ENCODE results near the gene POU2F3. TPM values are rescaled to one million over a fixed set of nuclear protein-coding genes. Genes with fewer than 3 reads are reported as not detected.

Gene POU2F3
- total and polyA plus RNA-seq, 2 of the 4 experiments (the other 2 are of a cell fraction): under 0.01 to 0.09 TPM

- Histone ChIP-seq H3K4me3 (ENCODE audit: insufficient read depth, low read depth, low read length) (no peak overlapping the region), H3K4me1 (ENCODE audit: control insufficient read depth, insufficient read depth, low read length) (no peaks in the 10 kb centered on the region; the same call in 1 of the 2 replicates), H4K8ac (ENCODE audit: low read depth in 2 of 2, low read length in 2 of 2) (no peak overlapping the region), H3K23ac (ENCODE audit: low read depth, low read length) (no peak overlapping the region), H3K18ac (ENCODE audit: low read depth, low read length) (no peak overlapping the region), H3K56ac (ENCODE audit: extremely low read depth, insufficient read depth, low read length) (no peak overlapping the region), H3K79me1 (ENCODE audit: low read depth in 1 of 2, low read length in 2 of 2) (no peaks in the 10 kb centered on the region), H2AK5ac (ENCODE audit: low read depth, low read length) (no peak overlapping the region), H2BK20ac (ENCODE audit: low read depth, low read length) (no peak overlapping the region), H4K91ac (ENCODE audit: insufficient read depth, low read depth, low read length) (no peak overlapping the region), H3K9me3 (ENCODE audit: control insufficient read depth, insufficient read depth, low read length) (no peaks in the 10 kb centered on the region), H2AK9ac (replicated peaks; ENCODE audit: low read depth, low read length, poor library complexity) (no peak overlapping the region), H2BK120ac (ENCODE audit: low read depth, low read length) (no peak overlapping the region), H3K4ac (ENCODE audit: low read depth, low read length) (no peak overlapping the region), H3K36me3 (ENCODE audit: control insufficient read depth, insufficient read depth, low read length) (no peaks in the 10 kb centered on the region), H3K27ac (ENCODE audit: insufficient read depth, low read length) (no peak overlapping the region), H3K27me3 (ENCODE audit: control insufficient read depth, insufficient read depth, low read length) (peaks cover 71% of the 10 kb centered on the region), H3K14ac (replicated peaks; ENCODE audit: low read depth, low read length) (no peak overlapping the region), H3K4me2 (ENCODE audit: low read depth, low read length) (no peak overlapping the region), H3K9ac (ENCODE audit: low read depth, low read length) (no peak overlapping the region), H2AFZ (replicated peaks; ENCODE audit: low read length, poor library complexity) (no peak overlapping the region), H4K5ac (ENCODE audit: low read depth, low read length) (no peak overlapping the region), H4K20me1 (ENCODE audit: insufficient read depth, low read length) (no peaks in the 10 kb centered on the region), H2BK5ac (ENCODE audit: low read depth, low read length, poor library complexity, severe bottlenecking) (no peak overlapping the region), H3K9me1 (ENCODE audit: insufficient read depth, low read length) (no peaks in the 10 kb centered on the region), H2BK15ac (ENCODE audit: low read depth, low read length) (no peak overlapping the region)
- TF ChIP-seq CTCF (conservative IDR thresholded peaks at IDR 0.05; ENCODE audit: low read depth, low read length) (no peak), BHLHE40 (IDR thresholded peaks at IDR 0.05; ENCODE audit: low read depth, low read length) (no peak), USF2 (IDR thresholded peaks at IDR 0.05; ENCODE audit: low read depth, low read length) (no peak), FOS (IDR thresholded peaks at IDR 0.05; ENCODE audit: low read depth, low read length) (no peak), CEBPB (IDR thresholded peaks at IDR 0.05; ENCODE audit: low read depth, low read length) (no peak), MAFK (IDR thresholded peaks at IDR 0.05; ENCODE audit: low read depth, low read length) (no peak)
- intact Hi-C loops (cut with micrococcal nuclease): no loop called here
- dilution Hi-C loops (cut with HindIII; ENCODE audit: low sequenced_read_pairs, unreplicated experiment): no loop called here
- no TSS peak for BruUV-seq (replicated peaks)
- in situ Hi-C loops (cut with MboI; ENCODE audit: low sequenced_read_pairs): no loop called here
- CTCF ChIA-PET: interaction anchor here (1.0 to 1.6 kb wide), 2 partner anchors 10 to 55 kb away, joined by 3 to 5 read pairs; no protein-coding TSS in a partner anchor
- POLR2A ChIA-PET (ENCODE audit: unreplicated experiment): no interaction called here
- DNase-seq (peak; percentile 10), ATAC-seq (ENCODE audit: low read depth) (no peak)
- WGBS, 2 experiments (ENCODE audit: extremely low coverage in 2 of 2, insufficient read length in 1 of 2): 40% methylated on average over 4 of the region's 13 CpGs; no CpG with 5 or more reads in 1 of the 2 experiments
Measured at GRCh38 chr11:120244476-120245365, 4.8 kb downstream of the POU2F3 start.
